Activated naive CD4-positive, alpha-beta T cell treated with anti-CD3 and anti-CD28 coated beads, Interleukin-2, amount 50 U/mL, for 72 hours (primary cell): ENCODE measurements around the gene SERPINE1. TPM values are rescaled to one million over a fixed set of nuclear protein-coding genes. Genes with fewer than 3 reads are reported as not detected.
"Not testable (repeated sequence)": the region's sequence is repeated elsewhere in the genome, so short reads cannot be mapped to it uniquely, and the experiment has no call there.

Source experiments
- ATAC-seq, 2 donors: fragments of 150-1000 bp; cut with Tn5 transposase; 2 replicates each; pipeline ENCODE4 v1.10.0; 2021; ENCODE audit warnings: mild to moderate bottlenecking in 2 of 2, moderate library complexity in 2 of 2
- DNase-seq, 2 donors: peaks; one replicate each; pipeline ENCODE4 v3.0.0; 2021 to 2022; ENCODE audit warnings: low spot score in 2 of 2
- H3K27ac Mint-ChIP-seq, 2 donors: one replicate each; pipeline ENCODE4 v1.8.0; 2022; ENCODE audit warnings: mild to moderate bottlenecking in 2 of 2, mixed read lengths in 2 of 2
- H3K36me3 Mint-ChIP-seq, 2 donors: one replicate each; pipeline ENCODE4 v1.8.0; 2022; ENCODE audit warnings: mixed read lengths in 2 of 2
- H3K9me3 Mint-ChIP-seq, 2 donors: one replicate each; pipeline ENCODE4 v1.8.0; 2022; ENCODE audit warnings: mixed read lengths in 2 of 2
- total RNA-seq, 2 donors: library from RNA; stranded (reverse); gene quantifications; one replicate each; pipeline ENCODE4 v1.2.3, GENCODE V29; 2022

SERPINE1 gene
- total RNA-seq, 2 donors from 2014 or later = 0.18 to 0.27 TPM

DNA sequence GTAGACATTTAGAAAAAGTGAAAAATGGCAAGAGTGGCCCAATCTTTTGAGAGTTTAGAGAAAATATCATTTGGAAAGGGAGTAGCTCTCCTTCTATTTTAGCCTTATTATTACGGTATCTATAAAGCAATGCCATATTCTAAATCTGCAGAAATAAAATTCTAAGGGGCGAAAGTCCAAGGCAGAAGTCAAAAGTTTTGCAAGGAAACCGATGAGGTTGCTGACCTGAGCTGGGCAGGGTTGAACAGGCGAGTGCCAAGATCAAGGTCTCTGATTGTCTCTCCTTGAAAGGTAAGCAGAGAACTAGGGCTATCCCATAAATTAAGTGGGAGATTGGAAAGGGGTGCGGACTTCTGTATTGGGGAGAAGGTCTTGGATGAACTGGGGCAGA lies 30.0 kb upstream of the SERPINE1 start:
- DNase-seq (no peak), ATAC-seq (no peak)
- no peaks in the 10 kb centered on the region for H3K9me3 Mint-ChIP-seq
- H3K27ac Mint-ChIP-seq = no peak overlapping the region
- no peaks in the 10 kb centered on the region for H3K36me3 Mint-ChIP-seq

DNA sequence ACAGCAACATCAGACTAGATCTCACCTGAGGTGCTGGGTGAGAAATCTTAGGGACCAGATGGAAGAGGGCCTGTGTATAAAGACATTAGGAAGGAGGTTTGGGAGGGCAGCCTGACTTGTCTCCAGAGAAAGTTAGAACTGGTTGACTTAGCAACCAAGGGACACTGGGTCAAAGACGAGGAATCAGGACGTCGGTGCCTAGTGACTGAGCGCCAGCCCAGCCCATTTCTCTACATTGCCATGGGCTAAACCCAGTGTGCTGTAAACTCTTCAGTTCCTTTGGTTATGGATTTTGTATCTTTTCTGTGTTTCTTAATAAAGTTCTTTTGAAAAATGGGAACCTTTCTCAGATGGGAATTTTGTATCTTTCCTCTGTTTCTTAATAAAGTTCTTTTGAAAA lies 29.3 kb upstream of the SERPINE1 start:
- ATAC-seq = no peak
- H3K9me3 Mint-ChIP-seq = no peaks in the 10 kb centered on the region
- peak overlapping the region in 1 of 2 donors; percentile 10 for H3K27ac Mint-ChIP-seq
- H3K36me3 Mint-ChIP-seq = no peaks in the 10 kb centered on the region
- no peak for DNase-seq

DNA sequence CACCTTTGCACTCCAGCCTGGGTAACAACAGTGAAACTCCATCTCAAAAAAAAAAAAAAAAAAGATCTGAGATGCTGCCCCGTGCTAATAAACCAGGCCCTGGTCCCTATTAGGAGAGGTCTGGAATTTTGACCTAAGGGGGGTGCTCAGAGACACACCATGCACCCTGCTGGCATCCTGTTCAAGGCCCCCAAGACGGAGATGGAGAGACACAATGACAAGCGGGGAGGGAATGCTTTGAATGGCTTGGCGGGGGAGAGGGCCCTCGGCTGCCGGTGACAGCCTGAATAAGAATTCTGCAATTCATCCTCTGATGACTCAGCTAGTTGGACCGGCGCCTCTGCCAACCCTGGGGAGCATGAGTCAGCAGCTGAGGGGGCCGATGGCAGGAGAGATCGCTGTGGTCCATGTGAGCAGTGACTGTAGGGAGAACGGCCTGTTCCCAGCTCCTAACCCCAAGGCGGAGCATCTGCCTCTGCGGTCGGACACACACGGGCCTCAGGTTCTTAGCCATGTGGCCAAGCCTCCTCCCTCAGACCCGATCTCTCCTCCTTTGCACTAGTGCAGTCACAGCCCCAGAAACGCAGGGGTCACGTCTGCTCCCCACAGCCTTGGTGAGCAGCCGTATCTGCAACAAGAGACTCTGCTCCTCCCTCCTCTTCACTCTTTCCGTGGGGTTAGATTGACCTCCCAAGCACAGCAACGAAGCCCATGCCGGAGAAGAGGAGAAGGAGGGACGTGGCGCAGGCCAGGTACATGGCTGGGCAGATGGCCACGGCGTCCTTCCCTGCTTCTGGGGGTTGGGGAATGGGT lies 26.7 kb upstream of the SERPINE1 start:
- no peak overlapping the region for H3K27ac Mint-ChIP-seq
- H3K9me3 Mint-ChIP-seq = no peaks in the 10 kb centered on the region
- DNase-seq (peak in 1 of 2 donors; percentile 43), ATAC-seq (peak; percentile 82 to 92)
- no peaks in the 10 kb centered on the region for H3K36me3 Mint-ChIP-seq

DNA sequence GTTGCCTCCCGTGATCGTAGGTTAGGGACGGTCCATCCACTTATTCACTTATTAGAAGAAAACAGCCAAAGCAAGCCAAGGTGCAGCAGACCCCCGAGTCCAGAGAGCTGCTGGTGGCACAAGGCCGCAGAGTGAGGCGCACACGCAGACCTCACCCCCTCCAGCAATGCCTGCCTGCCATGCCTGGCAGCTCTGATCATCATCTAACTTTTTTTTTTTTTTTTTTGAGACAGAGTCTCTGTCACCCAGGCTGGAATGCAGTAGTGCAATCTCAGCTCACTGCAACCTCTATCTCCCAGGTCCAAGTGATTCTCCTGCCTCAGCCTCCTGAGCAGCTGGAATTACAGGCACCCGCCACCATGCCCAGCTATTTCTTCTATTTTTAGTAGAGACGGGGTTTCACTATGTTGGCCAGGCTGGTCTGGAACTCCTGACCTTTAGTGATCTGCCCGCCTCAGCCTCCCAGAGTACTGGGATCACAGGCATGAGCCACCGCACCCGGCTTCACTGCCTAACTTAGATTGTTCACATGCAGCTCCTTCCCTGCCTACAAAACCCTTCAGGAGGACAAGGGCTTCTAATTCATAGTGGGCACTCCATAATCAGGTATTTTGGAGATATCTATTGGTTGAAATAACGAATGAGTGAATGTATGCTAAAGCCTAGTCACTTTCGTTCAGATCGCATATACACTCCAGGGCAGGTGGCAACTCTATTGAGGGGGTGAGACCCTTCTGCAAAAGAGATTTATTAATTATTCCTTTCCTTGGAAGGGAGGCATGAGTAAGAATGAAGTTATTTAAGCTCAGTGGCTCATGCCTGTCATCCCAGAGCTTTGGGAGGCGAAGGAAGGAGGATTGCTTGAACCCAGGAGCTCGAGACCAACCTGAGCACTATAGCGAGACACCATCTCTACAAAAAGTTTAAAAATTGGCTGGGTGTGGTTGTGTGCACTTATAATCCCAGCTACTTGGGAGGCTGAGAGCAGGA lies 25.8 kb upstream of the SERPINE1 start:
- Mint-ChIP-seq H3K9me3 (no peaks in the 10 kb centered on the region), H3K27ac (no peak overlapping the region), H3K36me3 (no peaks in the 10 kb centered on the region)
- no peak for DNase-seq
- ATAC-seq = no peak

DNA sequence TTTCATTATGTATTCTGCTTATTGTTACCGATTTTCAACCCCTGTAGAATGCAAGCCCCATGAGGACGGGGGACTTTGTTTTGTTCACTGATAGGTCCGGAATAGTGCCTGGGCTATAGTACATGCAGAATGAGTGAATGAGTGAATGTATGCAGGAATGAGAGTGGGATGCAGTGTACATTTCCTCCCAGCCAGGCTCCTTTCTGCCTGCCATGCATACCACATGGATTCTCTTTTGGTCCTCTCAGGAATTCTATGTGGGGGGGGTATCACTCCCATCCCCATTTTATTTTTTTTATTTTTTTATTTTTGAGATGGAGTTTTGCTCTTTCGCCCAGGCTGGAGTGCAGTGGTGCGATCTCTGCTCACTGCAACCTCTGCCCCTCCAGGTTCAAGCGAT lies 24.9 kb upstream of the SERPINE1 start:
- no peak overlapping the region for H3K27ac Mint-ChIP-seq
- DNase-seq (no peak), ATAC-seq (no peak)
- no peaks in the 10 kb centered on the region for H3K9me3 Mint-ChIP-seq
- H3K36me3 Mint-ChIP-seq = no peaks in the 10 kb centered on the region

DNA sequence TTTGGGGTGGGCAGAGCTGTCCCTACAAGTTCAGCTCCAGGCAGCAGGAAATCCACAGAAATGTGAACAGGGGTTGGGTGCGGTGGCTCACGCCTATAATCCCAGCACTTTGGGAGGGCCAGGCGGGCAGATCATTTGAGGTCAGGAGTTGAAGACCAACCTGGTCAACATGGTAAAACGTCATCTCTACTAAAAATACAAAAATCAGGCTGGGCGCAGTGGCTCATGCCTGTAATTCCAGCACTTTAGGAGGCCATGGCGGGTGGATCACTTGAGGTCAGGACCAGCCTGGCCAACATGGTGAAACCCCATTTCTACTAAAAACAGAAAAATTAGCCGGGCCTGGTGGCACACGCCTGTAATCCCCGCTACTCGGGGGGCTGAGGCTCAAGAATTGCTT lies 23.2 kb upstream of the SERPINE1 start:
- ATAC-seq, H3K9me3 Mint-ChIP-seq, DNase-seq, H3K36me3 Mint-ChIP-seq: not testable (repeated sequence)
- H3K27ac Mint-ChIP-seq = peak overlapping the region in 1 of 2 donors; percentile 68

DNA sequence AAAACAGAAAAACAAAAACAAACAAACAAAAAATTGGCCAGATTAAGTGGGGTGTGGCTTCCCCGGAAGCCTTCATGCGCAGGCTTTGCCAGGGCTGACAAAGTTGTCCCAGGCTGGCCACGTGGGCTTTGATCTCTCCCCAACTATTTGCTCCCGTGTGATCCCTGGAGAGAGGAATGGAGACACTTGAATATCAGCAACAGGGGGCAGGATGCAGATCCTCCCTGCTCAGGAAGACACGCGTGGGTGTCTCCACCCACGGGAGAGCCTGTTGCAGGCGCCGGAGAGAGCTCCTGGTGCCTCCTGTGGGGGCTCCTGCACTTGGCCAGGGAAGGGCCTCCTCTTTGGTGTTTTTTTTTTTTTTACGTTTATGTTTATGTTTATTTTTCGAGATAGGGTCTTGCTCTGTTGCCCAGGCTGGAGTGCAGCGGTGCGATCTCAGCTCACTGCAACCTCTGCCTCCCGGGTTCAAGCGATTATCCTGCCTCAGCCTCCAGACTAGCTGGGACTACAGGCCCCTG lies 22.7 kb upstream of the SERPINE1 start:
- H3K36me3 Mint-ChIP-seq = no peaks in the 10 kb centered on the region

DNA sequence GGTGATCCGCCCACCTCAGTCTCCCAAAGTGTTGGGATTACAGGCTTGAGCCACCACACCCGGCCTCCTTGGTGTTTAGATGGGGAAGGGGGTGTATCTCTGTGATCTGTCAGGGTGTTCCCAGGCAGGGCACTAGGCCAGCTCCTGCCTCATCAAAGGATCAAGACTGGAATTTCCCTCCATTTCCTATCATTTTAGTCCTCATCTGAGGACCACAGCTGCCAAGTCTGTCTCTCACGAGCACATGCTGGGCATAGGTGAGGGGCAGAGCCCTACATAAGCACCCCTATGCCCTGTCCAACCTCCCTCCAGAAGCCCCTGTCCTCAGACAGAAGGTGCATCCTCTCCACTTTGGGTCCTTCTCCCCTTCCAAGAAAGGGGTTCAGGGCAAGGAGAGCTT lies 22.1 kb upstream of the SERPINE1 start:
- ATAC-seq (no peak), DNase-seq (no peak)
- no peaks in the 10 kb centered on the region for H3K36me3 Mint-ChIP-seq
- no peak overlapping the region for H3K27ac Mint-ChIP-seq
- no peaks in the 10 kb centered on the region for H3K9me3 Mint-ChIP-seq

More for the DNA sequence above, 22.7 kb upstream of the SERPINE1 start:
- H3K27ac Mint-ChIP-seq = no peak overlapping the region
- ATAC-seq (no peak), DNase-seq (no peak)
- H3K9me3 Mint-ChIP-seq = no peaks in the 10 kb centered on the region

DNA sequence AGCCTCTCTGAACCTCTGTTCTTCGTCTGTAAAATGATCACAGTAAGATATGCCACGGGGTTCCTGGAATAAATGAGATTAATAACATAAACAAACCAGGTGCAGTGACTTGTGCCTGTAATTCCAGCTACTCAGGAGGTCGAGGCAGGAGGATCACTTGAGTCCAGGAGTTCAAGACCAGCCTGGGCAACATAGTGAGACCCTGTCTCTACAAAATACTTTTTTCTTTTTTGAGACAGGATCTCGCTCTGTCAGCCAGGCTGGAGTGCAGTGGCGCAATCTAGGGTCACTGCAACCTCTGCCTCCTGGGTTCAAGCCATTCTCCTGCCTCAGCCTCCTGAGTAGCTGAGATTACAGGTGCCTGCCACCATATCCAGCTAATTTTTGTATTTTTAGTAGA lies 21.7 kb upstream of the SERPINE1 start:
- H3K27ac Mint-ChIP-seq, H3K9me3 Mint-ChIP-seq, H3K36me3 Mint-ChIP-seq, DNase-seq, ATAC-seq: not testable (repeated sequence)

DNA sequence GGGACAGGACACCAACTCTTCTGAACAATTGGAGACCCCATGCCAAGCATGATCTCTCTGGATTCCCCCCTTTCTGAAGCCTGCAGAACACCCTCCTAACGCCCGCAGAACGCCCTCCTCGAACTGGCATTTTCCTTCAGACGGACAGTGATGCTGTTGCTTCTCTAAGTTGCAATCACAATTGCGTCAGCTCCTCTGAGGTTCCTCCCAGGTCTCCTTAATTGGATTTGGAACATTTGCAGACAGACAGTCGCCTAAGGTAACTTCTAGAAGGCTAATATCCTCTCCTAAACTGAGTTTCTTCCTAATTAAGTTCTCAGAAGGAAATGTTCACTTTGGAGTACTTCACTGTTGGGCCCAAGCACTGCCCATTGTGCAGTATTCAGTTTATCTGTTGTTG lies 20.5 kb upstream of the SERPINE1 start:
- DNase-seq (no peak), ATAC-seq (no peak)
- Mint-ChIP-seq H3K9me3 (no peaks in the 10 kb centered on the region), H3K36me3 (no peaks in the 10 kb centered on the region), H3K27ac (no peak overlapping the region)

DNA sequence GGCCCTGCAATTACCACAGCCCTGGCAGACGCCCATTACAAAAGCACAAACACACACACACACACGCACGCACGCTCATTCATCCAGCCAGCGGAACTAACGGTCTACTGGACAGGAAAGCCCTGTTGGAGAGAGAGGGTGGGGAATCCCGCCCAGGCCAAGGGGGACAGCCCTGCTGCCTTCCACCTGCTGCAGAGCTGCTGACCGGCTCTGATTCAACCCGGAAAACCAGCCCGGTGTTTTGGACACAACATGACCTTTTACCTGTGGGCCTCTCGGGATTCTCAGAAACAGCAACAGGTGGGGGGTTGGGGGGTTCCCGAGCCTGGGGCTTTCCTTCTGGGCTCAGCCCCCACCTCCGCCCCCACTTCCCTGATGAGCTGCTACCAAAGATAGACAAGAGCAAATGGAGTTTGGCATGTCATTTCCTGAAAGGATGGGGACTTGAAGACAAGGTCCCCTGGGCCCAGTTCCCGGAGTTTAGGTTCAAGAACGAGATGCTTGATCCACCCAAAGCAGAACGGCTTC lies 18.5 kb upstream of the SERPINE1 start:
- Mint-ChIP-seq H3K27ac (no peak overlapping the region), H3K36me3 (no peaks in the 10 kb centered on the region), H3K9me3 (no peaks in the 10 kb centered on the region)
- no peak for DNase-seq
- peak in 1 of 2 donors; percentile 24 for ATAC-seq

DNA sequence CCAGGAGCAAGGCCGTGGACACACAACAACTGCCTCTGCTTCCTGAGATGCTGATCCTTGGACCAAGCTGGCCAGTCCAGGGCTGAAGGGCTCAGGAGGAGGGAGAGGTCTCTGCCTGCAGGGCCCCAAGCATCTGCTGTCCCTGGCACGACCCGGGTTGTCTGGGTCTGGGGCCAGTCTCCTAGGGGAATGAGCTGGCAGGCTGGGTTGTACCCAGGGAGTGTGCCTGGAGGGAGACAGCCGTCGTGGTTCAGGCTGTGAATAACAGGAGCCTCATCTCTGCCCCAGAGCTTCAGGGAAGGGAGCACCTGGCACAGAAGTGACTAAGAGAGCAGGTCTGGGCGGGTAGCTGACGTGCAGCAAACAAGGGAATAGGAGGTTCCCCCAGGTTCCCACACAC lies 17.9 kb upstream of the SERPINE1 start:
- no peak for ATAC-seq
- no peak for DNase-seq
- H3K9me3 Mint-ChIP-seq = no peaks in the 10 kb centered on the region
- H3K36me3 Mint-ChIP-seq = no peaks in the 10 kb centered on the region
- H3K27ac Mint-ChIP-seq = no peak overlapping the region

DNA sequence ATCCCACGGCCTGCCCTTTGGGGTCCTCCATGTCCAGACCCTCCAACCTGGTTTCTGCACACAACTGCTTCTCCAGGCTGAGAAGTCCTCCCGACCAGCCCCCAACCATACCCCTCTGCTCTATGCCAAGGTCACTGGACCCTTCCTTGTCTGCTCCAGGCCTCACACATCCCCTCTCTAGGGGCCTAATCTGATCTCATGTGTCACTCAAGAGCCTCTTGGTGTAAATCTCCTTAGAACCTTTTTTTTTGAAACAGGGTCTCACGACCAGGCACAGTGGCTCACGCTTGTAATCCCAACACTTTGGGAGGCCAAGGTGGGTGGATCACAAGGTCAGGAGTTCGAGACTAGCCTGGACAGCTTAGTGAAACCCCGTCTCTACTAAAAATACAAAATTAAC lies 17.5 kb upstream of the SERPINE1 start:
- Mint-ChIP-seq H3K36me3 (no peaks in the 10 kb centered on the region), H3K27ac (no peak overlapping the region), H3K9me3 (no peaks in the 10 kb centered on the region)
- ATAC-seq (no peak), DNase-seq (no peak)

DNA sequence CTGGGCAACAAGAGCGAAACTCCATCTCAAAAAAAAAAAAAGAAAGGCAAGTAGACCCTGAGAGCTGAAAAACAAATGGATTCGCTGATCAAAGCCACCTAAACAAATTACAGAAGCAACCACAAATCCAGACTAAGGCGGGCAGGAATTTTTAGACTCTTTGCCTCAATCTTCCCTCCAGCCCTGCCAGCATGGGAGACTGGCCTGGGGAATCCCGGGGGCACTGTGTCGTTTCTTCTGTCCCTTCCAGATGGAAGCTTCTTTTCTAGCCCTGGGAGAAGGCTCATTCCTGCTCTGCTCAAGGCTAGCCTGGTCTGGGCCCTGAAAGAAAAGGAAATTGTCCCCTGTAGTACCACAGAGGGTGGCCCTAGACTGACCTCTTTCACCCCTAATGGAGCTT lies 15.6 kb upstream of the SERPINE1 start:
- no peak for DNase-seq
- ATAC-seq = no peak
- H3K27ac Mint-ChIP-seq = no peak overlapping the region
- no peaks in the 10 kb centered on the region for H3K36me3 Mint-ChIP-seq
- H3K9me3 Mint-ChIP-seq = no peaks in the 10 kb centered on the region

DNA sequence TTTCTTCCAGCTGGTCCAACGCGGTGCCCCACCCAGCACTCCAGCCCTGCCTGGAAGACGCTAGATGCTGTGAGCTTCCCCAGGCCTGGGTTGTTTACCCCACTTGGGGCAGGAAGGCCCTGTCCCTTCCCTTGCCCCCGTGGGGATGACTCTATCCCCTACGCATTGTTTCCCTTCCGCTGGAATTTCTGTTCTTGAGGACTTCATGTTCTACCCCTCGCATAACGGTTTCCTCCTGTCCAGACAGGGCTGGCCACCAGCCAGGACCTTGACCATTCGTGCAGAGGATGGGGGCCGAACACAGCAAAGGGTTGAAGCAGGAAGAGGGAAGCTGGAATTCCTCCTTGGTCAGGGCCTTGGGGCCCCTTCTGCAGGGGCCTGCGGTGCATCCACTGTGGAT lies 14.7 kb upstream of the SERPINE1 start:
- Mint-ChIP-seq H3K27ac (no peak overlapping the region), H3K9me3 (no peaks in the 10 kb centered on the region), H3K36me3 (no peaks in the 10 kb centered on the region)
- no peak for DNase-seq
- ATAC-seq = no peak

DNA sequence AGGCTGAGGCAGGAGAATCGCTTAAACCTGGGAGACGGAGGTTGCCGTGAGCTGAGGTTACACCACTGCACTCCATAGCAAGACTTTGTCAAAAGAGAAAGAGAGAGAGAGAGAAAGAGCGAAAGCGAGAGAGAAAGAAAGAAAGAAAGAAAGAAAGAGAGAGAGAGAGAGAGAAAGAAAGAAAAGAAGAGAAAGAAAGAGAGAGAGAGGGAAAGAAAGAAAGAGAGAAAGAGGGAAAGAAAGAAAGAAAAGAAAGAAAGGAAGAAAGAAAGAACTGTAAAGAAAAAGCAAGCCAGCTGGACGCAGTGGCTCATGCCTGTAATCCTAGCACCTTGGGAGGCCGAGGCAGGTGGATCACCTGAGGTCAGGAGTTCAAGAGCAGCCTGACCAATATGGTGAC lies 13.8 kb upstream of the SERPINE1 start:
- H3K27ac Mint-ChIP-seq, H3K9me3 Mint-ChIP-seq, H3K36me3 Mint-ChIP-seq, DNase-seq, ATAC-seq: not testable (repeated sequence)

DNA sequence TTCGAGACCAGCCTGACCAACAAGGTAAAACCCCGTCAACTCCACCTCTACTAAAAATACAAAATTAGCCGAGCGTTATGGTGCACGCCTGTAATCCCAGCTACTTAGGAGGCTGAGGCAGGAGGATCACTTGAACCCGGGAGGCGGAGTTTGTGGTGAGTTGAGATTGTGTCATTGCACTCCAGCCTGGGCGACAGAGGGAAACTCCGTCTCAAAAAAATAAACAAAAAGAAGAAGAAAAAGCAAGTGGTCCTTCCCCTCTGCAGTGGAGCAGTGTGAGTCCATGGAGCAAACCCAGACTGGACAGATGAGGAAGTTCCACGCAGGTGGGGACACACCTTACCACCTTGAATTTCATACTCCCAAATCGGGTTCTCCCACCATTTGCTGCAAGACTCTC lies 13.1 kb upstream of the SERPINE1 start:
- no peak for DNase-seq
- no peaks in the 10 kb centered on the region for H3K36me3 Mint-ChIP-seq
- no peaks in the 10 kb centered on the region for H3K9me3 Mint-ChIP-seq
- H3K27ac Mint-ChIP-seq = no peak overlapping the region
- no peak for ATAC-seq
